Hepatocyte (in vitro differentiated cells): ENCODE data around the gene CITED4.

Source experiments
- CTCF ChIP-seq: fragments of 200-600 bp; sonication (generic); IDR thresholded peaks from 2 replicates; pipeline ENCODE4 v1.5.1; 2016; ENCODE audit warnings: antibody characterized with exemption, mild to moderate bottlenecking; ENCODE audit not compliant: poor library complexity
- EZH2phosphoT487 ChIP-seq: fragments of 200-600 bp; sonication (generic); IDR thresholded peaks from one replicate; pipeline ENCODE4 v1.6.1; 2018; ENCODE audit warnings: antibody characterized with exemption, mild to moderate bottlenecking, low read depth, moderate library complexity; ENCODE audit not compliant: unreplicated experiment, severe bottlenecking

DNA sequence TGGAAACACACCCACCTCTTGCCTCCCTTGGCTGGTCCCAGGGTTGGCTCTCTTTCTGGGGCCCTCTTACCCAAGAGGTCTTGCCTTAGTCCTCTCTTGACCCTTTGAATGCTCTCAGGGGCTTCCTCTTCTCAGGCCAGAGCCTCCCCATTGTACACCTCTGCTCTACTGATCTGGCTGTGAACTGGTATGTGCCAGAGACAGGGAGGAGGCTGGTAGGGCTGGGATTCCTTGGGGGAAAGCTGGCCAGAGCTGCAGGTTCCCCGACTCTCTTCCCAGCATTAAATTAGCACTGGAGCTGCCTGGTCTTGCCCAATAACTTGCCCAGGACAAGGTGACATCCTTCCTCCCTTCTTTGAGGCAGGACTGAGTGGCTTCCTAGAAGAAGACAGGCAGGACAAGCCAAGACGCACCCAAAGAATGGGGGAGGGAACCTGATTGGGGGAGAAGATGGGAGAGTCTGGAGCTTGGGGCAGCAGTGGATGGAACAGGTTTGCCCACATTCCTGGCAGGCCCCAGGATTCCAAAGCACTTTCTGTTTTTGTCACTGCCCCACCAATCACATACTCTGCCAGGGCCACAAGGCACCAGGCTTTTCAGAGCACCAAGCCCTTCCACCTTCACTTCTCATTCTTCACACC is 37.2 kb upstream of the CITED4 start:
- TF ChIP-seq CTCF: no peak
- no peak for TF ChIP-seq EZH2phosphoT487
